H9 (cell line): ENCODE measurements around the gene TMEM132C. TPM values are rescaled to one million over a fixed set of nuclear protein-coding genes. Genes with fewer than 3 reads are reported as not detected.

Experiments
- DNase-seq: peaks from one replicate; pipeline ENCODE4 v3.0.0-alpha.2; 2017
- H2AFZ ChIP-seq: one replicate; pipeline ENCODE4 v1.6.1; 2013; ENCODE audit warnings: mild to moderate bottlenecking, low read length, control low read depth, moderate library complexity
- H2AK5ac ChIP-seq: 2 replicates; pipeline ENCODE4 v1.6.1; 2013; ENCODE audit warnings: low read length, control low read depth, mixed read lengths; ENCODE audit not compliant: insufficient read length
- H2BK120ac ChIP-seq: one replicate; pipeline ENCODE4 v1.6.1; 2013; ENCODE audit warnings: low read depth, mild to moderate bottlenecking, low read length, control low read depth, inconsistent platforms; ENCODE audit not compliant: poor library complexity, severe bottlenecking
- H2BK12ac ChIP-seq: 2 replicates; pipeline ENCODE4 v1.6.1; 2013; ENCODE audit warnings: low read length, control low read depth, mixed read lengths, low read depth; ENCODE audit not compliant: insufficient read length
- H2BK15ac ChIP-seq: 2 replicates; pipeline ENCODE4 v1.6.1; 2013; ENCODE audit warnings: low read depth, low read length, control low read depth
- H2BK20ac ChIP-seq: one replicate; pipeline ENCODE4 v1.6.1; 2013; ENCODE audit warnings: low read depth, mild to moderate bottlenecking, low read length, control low read depth, inconsistent platforms; ENCODE audit not compliant: poor library complexity, severe bottlenecking
- H2BK5ac ChIP-seq: 2 replicates; pipeline ENCODE4 v1.6.1; 2013; ENCODE audit warnings: low read length, control low read depth, mixed read lengths; ENCODE audit not compliant: insufficient read length
- H3K14ac ChIP-seq: 2 replicates; pipeline ENCODE4 v1.6.1; 2013; ENCODE audit warnings: low read length, control low read depth; ENCODE audit not compliant: insufficient read depth
- H3K18ac ChIP-seq: 2 replicates; pipeline ENCODE4 v1.6.1; 2013; ENCODE audit warnings: low read depth, mild to moderate bottlenecking, mixed read lengths, low read length, control low read depth; ENCODE audit not compliant: insufficient read length
- H3K23ac ChIP-seq: 2 replicates; pipeline ENCODE4 v1.6.1; 2013; ENCODE audit warnings: low read length, control low read depth, mixed read lengths, low read depth; ENCODE audit not compliant: insufficient read length
- H3K23me2 ChIP-seq: 2 replicates; pipeline ENCODE4 v1.6.1; 2013; ENCODE audit warnings: low read depth, mild to moderate bottlenecking, mixed read lengths, low read length, control low read depth; ENCODE audit not compliant: insufficient read length, poor library complexity, severe bottlenecking
- H3K27ac ChIP-seq: 2 replicates; pipeline ENCODE4 v1.5.1; 2013; ENCODE audit warnings: low read length, control low read depth, mixed read lengths, low read depth; ENCODE audit not compliant: insufficient read length
- H3K27me3 ChIP-seq: 2 replicates; pipeline ENCODE4 v1.6.1; 2013; ENCODE audit warnings: low read length, control low read depth, inconsistent platforms; ENCODE audit not compliant: insufficient read depth
- H3K4ac ChIP-seq: 2 replicates; pipeline ENCODE4 v1.6.1; 2013; ENCODE audit warnings: low read depth, mild to moderate bottlenecking, control low read depth, inconsistent platforms, low read length, moderate library complexity
- H3K4me1 ChIP-seq: 2 replicates; pipeline ENCODE4 v1.6.1; 2013; ENCODE audit warnings: low read length, control low read depth, inconsistent platforms; ENCODE audit not compliant: insufficient read depth
- H3K4me2 ChIP-seq: 2 replicates; pipeline ENCODE4 v1.6.1; 2013; ENCODE audit warnings: low read length, control low read depth, mixed read lengths; ENCODE audit not compliant: insufficient read length, insufficient read depth
- H3K56ac ChIP-seq: 2 replicates; pipeline ENCODE4 v1.6.1; 2013; ENCODE audit warnings: low read depth, mild to moderate bottlenecking, mixed read lengths, low read length, control low read depth; ENCODE audit not compliant: insufficient read length
- H3K79me1 ChIP-seq: 2 replicates; pipeline ENCODE4 v1.6.1; 2013; ENCODE audit warnings: low read depth, mild to moderate bottlenecking, moderate library complexity, low read length, control low read depth, inconsistent platforms; ENCODE audit not compliant: insufficient read depth, poor library complexity, severe bottlenecking
- H3K79me2 ChIP-seq: 2 replicates; pipeline ENCODE4 v1.6.1; 2013; ENCODE audit warnings: low read length, control low read depth, inconsistent platforms; ENCODE audit not compliant: insufficient read depth
- H3K9ac ChIP-seq: 2 replicates; pipeline ENCODE4 v1.6.1; 2013; ENCODE audit warnings: low read length, control low read depth, mixed read lengths; ENCODE audit not compliant: insufficient read length; ENCODE audit errors: extremely low read depth
- H3K9me3 ChIP-seq: one replicate; pipeline ENCODE4 v1.6.1; 2013; ENCODE audit warnings: low read depth, low read length, inconsistent platforms; ENCODE audit not compliant: control insufficient read depth
- H3T11ph ChIP-seq: one replicate; pipeline ENCODE4 v1.6.1; 2013; ENCODE audit warnings: mild to moderate bottlenecking, low read length, control low read depth, inconsistent platforms
- H4K20me1 ChIP-seq: one replicate; pipeline ENCODE4 v1.6.1; 2013; ENCODE audit not compliant: control insufficient read depth, insufficient read length, insufficient read depth
- H4K5ac ChIP-seq: 2 replicates; pipeline ENCODE4 v1.6.1; 2013; ENCODE audit warnings: low read depth, mild to moderate bottlenecking, mixed read lengths, low read length, control low read depth; ENCODE audit not compliant: insufficient read length
- H4K8ac ChIP-seq: replicated peaks from 2 replicates; pipeline ENCODE4 v1.6.1; 2013; ENCODE audit warnings: low read length, control low read depth, mixed read lengths, low read depth; ENCODE audit not compliant: insufficient read length
- H4K91ac ChIP-seq: 2 replicates; pipeline ENCODE4 v1.6.1; 2013; ENCODE audit warnings: low read depth, mild to moderate bottlenecking, moderate library complexity, mixed read lengths, low read length, control low read depth; ENCODE audit not compliant: insufficient read length
- H3K27ac Mint-ChIP-seq, 3 experiments: 2 replicates in 2 of 3; 3 replicates in 1 of 3; pipeline ENCODE4 v1.8.0; 2020 to 2021; ENCODE audit warnings: mixed read lengths in 3 of 3, mild to moderate bottlenecking in 1 of 3, moderate library complexity in 1 of 3
- H3K27me3 Mint-ChIP-seq: 2 replicates; pipeline ENCODE4 v1.8.0; 2021; ENCODE audit warnings: low read depth, mild to moderate bottlenecking, moderate library complexity, mixed read lengths
- H3K36me3 Mint-ChIP-seq, 3 experiments: 2 replicates in 2 of 3; 3 replicates in 1 of 3; pipeline ENCODE4 v1.8.0; 2020 to 2021; ENCODE audit warnings: low read depth in 3 of 3, mixed read lengths in 3 of 3; ENCODE audit not compliant: insufficient read depth in 1 of 3
- H3K4me1 Mint-ChIP-seq, 2 experiments: 2 replicates each; pipeline ENCODE4 v1.8.0; 2020; ENCODE audit warnings: mixed read lengths in 2 of 2
- H3K4me3 Mint-ChIP-seq, 2 experiments: 2 replicates in 1 of 2; 3 replicates in 1 of 2; pipeline ENCODE4 v1.8.0; 2020 to 2021; ENCODE audit warnings: mild to moderate bottlenecking in 2 of 2, mixed read lengths in 2 of 2, moderate library complexity in 1 of 2
- H3K9me3 Mint-ChIP-seq, 2 experiments: 2 replicates in 1 of 2; 3 replicates in 1 of 2; pipeline ENCODE4 v1.8.0; 2020; ENCODE audit warnings: mild to moderate bottlenecking in 2 of 2, mixed read lengths in 2 of 2, moderate library complexity in 1 of 2
- WGBS: extraction: QIAGEN DNeasy Blood & Tissue Kit; methylation state at CpG from one replicate; pipeline ENCODE4 v1.1.7; 2013; ENCODE audit warnings: missing lambda C conversion rate, low lambda C conversion rate, mixed read lengths; ENCODE audit not compliant: insufficient read length; ENCODE audit errors: extremely low coverage; 5-methylcytosine and 5-hydroxymethylcytosine counted together
- total RNA-seq: library from RNA; stranded (reverse); gene quantifications from 2 replicates; pipeline ENCODE4 v1.2.1, GENCODE V29; 2021
- TF ChIP-seq, protein P1 (sequence below): fragments of 200-600 bp; sonication (generic); conservative IDR thresholded peaks from 3 replicates; pipeline ENCODE4 v1.8.0; 2021; ENCODE audit warnings: antibody characterized with exemption, mild to moderate bottlenecking

TMEM132C gene
- total RNA-seq, 1 experiment from 2014 or later = 0.22 TPM

DNA sequence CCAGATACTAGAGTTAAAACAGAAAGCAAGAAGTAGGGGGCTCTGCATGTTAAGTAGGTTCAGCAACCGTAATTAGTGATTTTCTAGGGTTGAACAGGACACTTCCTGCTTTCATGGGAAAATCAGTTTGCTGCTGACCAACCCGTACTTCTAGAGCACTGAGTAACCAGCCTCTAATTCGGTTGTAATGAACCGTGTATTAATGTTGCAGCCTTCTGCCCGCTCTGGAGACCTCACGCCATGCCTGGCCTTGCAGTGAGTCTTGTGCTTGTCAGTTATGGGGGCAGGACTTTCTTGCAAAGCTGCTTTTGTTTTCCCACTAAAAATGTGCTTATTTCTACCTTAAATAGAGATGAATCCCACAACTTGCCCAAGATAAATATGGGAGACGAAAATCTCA lies 89.6 kb downstream of the TMEM132C start:
- no peak overlapping the region for H3K27ac Mint-ChIP-seq
- peaks cover 6 to 15% of the 10 kb centered on the region in 2 experiments for H3K9me3 Mint-ChIP-seq
- peaks cover 53% of the 10 kb centered on the region for H3K27me3 Mint-ChIP-seq
- WGBS = no CpG with 5 or more reads among the region's 7 CpGs
- H3K36me3 Mint-ChIP-seq = peaks cover 0 to 5% (median 0%) of the 10 kb centered on the region in 3 experiments; a peak in 4 of 7 replicates
- H3K27ac ChIP-seq = no peak overlapping the region
- H2AK5ac ChIP-seq = no peak overlapping the region
- no peak overlapping the region for H4K91ac ChIP-seq
- H4K20me1 ChIP-seq = no peaks in the 10 kb centered on the region
- H2BK5ac ChIP-seq = no peak overlapping the region
- no peaks in the 10 kb centered on the region; the same call in 1 of the 2 replicates for H3K27me3 ChIP-seq
- no peaks in the 10 kb centered on the region for H3K79me2 ChIP-seq
- no peak overlapping the region for H3T11ph ChIP-seq
- H2BK20ac ChIP-seq = no peak overlapping the region
- no peak overlapping the region for H3K23ac ChIP-seq
- no peak overlapping the region for H3K4me3 Mint-ChIP-seq
- H3K4ac ChIP-seq = no peak overlapping the region
- no peak overlapping the region for H2AFZ ChIP-seq
- no peak overlapping the region for H3K18ac ChIP-seq
- H3K9ac ChIP-seq = no peak overlapping the region
- H3K4me2 ChIP-seq = no peak overlapping the region
- DNase-seq = no peak
- no peak overlapping the region for H3K56ac ChIP-seq
- H3K4me1 Mint-ChIP-seq = peaks cover 4 to 13% of the 10 kb centered on the region in 2 experiments; a peak in 3 of 4 replicates
- no peaks in the 10 kb centered on the region; the same call in 1 of the 2 replicates for H3K4me1 ChIP-seq
- no peak overlapping the region for H4K8ac ChIP-seq
- H2BK12ac ChIP-seq = no peak overlapping the region
- H3K9me3 ChIP-seq = no peaks in the 10 kb centered on the region
- H3K23me2 ChIP-seq = no peaks in the 10 kb centered on the region
- TF ChIP-seq, protein P1, sequence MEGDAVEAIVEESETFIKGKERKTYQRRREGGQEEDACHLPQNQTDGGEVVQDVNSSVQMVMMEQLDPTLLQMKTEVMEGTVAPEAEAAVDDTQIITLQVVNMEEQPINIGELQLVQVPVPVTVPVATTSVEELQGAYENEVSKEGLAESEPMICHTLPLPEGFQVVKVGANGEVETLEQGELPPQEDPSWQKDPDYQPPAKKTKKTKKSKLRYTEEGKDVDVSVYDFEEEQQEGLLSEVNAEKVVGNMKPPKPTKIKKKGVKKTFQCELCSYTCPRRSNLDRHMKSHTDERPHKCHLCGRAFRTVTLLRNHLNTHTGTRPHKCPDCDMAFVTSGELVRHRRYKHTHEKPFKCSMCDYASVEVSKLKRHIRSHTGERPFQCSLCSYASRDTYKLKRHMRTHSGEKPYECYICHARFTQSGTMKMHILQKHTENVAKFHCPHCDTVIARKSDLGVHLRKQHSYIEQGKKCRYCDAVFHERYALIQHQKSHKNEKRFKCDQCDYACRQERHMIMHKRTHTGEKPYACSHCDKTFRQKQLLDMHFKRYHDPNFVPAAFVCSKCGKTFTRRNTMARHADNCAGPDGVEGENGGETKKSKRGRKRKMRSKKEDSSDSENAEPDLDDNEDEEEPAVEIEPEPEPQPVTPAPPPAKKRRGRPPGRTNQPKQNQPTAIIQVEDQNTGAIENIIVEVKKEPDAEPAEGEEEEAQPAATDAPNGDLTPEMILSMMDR = no peak
- H2BK15ac ChIP-seq = no peak overlapping the region
- no peak overlapping the region for H2BK120ac ChIP-seq
- no peak overlapping the region for H3K14ac ChIP-seq
- H3K79me1 ChIP-seq = no peaks in the 10 kb centered on the region
- no peak overlapping the region for H4K5ac ChIP-seq
